Measurements from ENCODE around the gene ZNF581.

ZNF581 gene

DNA sequence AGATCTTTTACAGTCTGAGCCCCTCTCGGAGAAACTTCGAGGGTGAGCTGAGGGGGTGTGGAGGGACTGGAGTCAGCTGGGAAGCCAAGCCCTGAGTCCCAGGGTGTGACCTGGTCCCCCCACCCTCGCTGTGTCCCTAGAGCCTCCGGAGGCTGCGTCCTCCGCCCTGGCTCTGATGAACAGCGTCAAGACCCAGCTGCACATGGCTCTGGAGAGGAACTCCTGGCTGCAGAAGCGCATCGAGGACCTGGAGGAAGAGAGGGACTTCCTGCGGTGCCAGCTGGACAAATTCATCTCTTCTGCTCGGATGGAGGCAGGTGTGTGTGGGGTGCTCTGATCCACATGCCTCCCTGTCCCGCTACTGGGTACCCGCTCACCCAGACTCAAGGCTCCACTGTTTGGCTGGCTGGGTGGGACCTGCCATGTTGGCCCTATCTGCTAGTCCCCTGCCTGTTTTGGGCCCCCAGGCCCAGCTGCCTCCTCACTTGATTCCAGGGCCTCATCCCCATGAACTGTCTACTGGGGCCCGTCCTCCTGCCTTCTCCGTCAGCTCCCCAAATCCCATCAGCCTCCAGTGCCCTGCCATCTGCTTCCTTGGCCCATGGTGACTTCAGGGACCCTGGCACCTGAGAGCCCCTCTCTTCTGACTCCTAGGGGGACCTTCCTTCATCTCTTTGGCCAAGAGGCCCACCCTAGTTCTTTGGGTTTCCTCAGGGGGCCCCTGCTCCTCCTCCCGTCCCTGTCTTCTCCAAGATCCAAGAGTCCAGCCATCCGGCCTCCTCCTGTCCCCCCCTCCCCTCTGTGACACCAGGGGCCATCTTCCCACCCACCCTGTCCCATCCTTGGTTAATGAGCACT is 6.0 kb downstream of the ZNF581 start:
- H3K4me3 ChIP-seq (ENCODE audit: low read depth, low read length), result peak overlapping the region; percentile 91
- TF ChIP-seq, protein P1, sequence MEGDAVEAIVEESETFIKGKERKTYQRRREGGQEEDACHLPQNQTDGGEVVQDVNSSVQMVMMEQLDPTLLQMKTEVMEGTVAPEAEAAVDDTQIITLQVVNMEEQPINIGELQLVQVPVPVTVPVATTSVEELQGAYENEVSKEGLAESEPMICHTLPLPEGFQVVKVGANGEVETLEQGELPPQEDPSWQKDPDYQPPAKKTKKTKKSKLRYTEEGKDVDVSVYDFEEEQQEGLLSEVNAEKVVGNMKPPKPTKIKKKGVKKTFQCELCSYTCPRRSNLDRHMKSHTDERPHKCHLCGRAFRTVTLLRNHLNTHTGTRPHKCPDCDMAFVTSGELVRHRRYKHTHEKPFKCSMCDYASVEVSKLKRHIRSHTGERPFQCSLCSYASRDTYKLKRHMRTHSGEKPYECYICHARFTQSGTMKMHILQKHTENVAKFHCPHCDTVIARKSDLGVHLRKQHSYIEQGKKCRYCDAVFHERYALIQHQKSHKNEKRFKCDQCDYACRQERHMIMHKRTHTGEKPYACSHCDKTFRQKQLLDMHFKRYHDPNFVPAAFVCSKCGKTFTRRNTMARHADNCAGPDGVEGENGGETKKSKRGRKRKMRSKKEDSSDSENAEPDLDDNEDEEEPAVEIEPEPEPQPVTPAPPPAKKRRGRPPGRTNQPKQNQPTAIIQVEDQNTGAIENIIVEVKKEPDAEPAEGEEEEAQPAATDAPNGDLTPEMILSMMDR (conservative IDR thresholded peaks at IDR 0.05; ENCODE audit: low read depth, low read length), result no peak
- no peak for DNase-seq (ENCODE audit: low read depth)

DNA sequence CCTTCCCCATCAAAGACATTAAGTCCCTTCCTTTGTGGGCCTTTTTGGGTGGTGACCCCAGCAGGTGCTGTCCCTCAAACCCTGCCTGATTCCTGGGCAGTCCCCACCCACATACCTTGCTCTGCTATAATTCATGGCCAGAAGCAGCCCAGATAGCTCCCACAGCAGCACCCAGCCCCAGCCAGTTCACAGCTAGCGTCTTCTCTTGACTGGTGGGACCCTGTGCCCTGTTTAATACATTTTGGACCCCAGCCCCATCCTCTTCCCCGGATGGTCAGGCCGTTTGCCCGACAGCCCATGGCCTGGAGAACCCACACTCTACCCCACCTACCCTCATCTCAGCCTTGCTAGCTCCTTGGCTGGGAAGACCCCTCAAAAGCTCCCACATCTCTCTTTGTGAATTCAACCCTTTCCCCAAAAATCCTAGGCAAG is 6.7 kb downstream of the ZNF581 start:
- DNase-seq (ENCODE audit: low read depth), result no peak
- H3K4me3 ChIP-seq (ENCODE audit: low read depth, low read length), result no peak overlapping the region
- TF ChIP-seq, protein P1 (conservative IDR thresholded peaks at IDR 0.05; ENCODE audit: low read depth, low read length), result no peak

DNA sequence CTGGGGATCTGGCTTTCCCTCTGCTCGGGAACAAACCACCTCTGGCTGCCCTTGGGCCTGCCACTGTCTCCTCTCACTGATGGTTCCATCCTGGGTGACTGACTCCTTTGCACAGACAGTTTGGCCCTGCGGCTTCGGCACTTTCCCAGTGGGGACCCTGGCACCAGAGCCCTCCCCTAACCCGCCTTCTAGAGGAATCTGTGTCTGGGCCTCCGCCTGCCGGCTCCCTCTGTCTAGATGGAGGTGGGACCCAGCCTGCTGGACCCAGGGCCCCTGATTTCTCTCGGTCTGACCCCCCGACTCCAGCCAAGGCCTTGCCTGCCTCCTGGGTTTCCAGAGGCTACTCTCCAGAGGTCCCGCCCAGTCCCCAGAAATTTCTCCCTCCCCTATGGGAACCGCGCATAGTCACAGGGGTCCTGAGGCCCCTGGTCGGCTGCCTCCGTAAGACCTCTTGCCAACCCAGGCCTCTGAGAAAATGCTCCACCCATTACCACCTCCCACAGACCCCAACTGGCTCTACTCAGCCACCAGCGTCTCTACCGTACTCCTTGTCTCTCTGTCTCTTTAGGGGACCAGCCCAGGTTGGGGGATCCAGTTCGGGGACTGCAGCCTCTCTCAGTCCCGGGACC is 7.3 kb downstream of the ZNF581 start:
- TF ChIP-seq, protein P1 (conservative IDR thresholded peaks at IDR 0.05; ENCODE audit: low read depth, low read length), result no peak
- DNase-seq (ENCODE audit: low read depth), result no peak
- no peak overlapping the region for H3K4me3 ChIP-seq (ENCODE audit: low read depth, low read length)

DNA sequence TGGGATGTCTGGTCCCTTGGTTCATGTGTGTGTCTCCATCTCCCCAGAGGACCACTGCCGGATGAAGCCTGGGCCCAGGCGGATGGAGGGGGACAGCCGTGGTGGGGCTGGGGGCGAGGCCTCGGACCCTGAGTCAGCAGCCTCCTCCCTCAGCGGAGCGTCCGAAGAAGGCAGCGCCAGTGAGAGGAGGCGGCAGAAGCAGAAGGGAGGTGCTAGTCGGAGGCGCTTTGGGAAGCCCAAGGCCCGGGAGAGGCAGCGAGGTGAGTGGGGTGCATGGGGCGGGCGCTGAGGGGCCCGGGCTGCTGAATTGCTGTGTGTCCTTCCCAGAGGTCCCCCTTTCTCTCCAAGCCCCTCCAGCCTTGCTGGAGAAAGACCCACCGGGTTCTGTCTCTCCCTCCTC is 7.8 kb downstream of the ZNF581 start:
- no peak overlapping the region for H3K4me3 ChIP-seq (ENCODE audit: low read depth, low read length)
- DNase-seq (ENCODE audit: low read depth), result no peak
- TF ChIP-seq, protein P1 (conservative IDR thresholded peaks at IDR 0.05; ENCODE audit: low read depth, low read length), result no peak

DNA sequence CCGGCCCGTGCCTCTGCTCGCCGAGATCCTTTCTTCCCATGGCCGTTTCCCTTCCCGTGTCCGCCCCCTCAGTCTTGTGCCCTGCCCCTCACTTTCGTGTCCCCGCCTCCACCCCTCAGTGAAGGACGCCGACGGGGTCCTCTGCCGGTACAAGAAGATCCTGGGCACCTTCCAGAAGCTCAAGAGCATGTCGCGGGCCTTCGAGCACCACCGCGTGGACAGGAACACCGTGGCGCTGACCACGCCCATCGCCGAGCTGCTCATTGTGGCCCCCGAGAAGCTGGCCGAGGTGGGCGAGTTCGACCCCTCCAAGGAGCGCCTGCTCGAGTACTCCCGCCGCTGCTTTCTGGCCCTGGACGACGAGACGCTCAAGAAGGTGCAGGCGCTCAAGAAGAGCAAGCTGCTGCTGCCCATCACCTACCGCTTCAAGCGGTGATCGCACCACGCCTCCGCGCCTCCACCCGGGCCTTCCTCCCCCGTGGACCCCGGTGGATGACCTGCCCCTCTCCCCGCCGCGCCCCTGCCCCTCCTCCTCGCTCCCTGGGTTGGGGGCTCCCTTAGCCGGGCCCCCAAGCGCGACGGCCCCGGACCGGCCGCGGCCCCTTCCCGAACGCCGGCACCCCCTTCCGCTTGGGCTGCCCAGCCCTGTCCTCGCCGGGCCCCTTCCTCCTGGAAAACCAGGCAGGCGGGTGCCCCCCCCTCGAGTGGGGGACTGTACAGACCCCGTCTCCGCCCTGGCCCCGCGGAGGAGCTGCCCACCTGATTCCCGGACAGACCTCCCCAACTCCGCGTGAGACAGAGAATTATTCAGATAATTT is 9.1 kb downstream of the ZNF581 start:
- no peak for DNase-seq (ENCODE audit: low read depth)
- TF ChIP-seq, protein P1 (conservative IDR thresholded peaks at IDR 0.05; ENCODE audit: low read depth, low read length), result no peak

DNA sequence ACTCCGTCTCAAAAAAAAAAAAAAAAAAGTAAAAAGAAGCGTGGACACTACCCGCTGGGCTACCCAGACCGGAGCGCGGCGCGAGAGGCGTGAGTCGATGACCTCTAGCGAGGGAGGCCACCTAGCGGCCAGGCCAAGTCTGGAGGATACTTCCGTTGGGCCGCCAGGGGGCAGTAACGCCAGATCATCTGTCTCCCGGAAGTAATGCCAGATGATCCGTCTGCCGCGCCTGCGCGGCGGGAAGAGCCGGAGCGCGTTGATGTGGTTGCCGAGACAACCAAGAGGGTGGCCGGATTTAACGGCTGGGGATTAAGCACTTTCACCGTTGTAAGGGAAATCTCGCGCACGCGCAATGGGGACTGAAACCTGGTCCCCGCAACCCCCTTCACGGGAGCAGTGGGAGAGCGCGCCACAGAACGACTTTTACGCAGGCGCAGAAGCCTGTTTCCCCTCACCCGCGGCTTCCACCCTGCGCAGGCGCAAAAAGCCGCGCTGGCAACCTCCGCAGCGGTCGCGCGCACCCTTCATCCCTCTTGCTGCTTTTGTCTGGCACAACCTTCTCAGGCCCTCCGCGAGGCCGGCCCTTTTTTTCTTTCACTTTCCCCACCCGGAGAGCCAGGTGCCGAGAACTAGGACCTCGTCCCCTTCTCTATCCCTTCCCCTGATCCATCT is 10.3 kb downstream of the ZNF581 start:
- DNase-seq (ENCODE audit: low read depth), result peak; percentile 99
- TF ChIP-seq, protein P1 (conservative IDR thresholded peaks at IDR 0.05; ENCODE audit: low read depth, low read length), result peak; percentile 99
- H3K4me3 ChIP-seq (ENCODE audit: low read depth, low read length), result peak overlapping the region; percentile 66

More for the DNA sequence above, 9.1 kb downstream of the ZNF581 start:
- H3K4me3 ChIP-seq (ENCODE audit: low read depth, low read length), result no peak overlapping the region
